ENCODE results near the gene LYPD6B. TPM values are rescaled to one million over a fixed set of nuclear protein-coding genes. Genes with fewer than 3 reads are reported as not detected.

Gene LYPD6B
- total RNA-seq, 1 experiment from 2014 or later, result 2.0 TPM

- Histone ChIP-seq H3K23ac (ENCODE audit: insufficient read length, low read depth, low read length) (no peak overlapping the region), H3K4me1 (ENCODE audit: insufficient read depth, low read length) (no peaks in the 10 kb centered on the region), H3K23me2 (ENCODE audit: insufficient read length, low read depth, low read length, poor library complexity, severe bottlenecking) (no peaks in the 10 kb centered on the region), H3K9ac (ENCODE audit: extremely low read depth, insufficient read length, low read length) (no peak overlapping the region), H2BK15ac (ENCODE audit: low read depth, low read length) (no peak overlapping the region), H4K5ac (ENCODE audit: insufficient read length, low read depth, low read length) (no peak overlapping the region), H2BK20ac (ENCODE audit: low read depth, low read length, poor library complexity, severe bottlenecking) (no peak overlapping the region), H3K18ac (ENCODE audit: insufficient read length, low read depth, low read length) (no peak overlapping the region), H3K9me3 (ENCODE audit: control insufficient read depth, low read depth, low read length) (no peaks in the 10 kb centered on the region), H4K91ac (ENCODE audit: insufficient read length, low read depth, low read length) (no peak overlapping the region), H2AFZ (ENCODE audit: low read length) (no peak overlapping the region), H3K4ac (ENCODE audit: low read depth, low read length) (no peak overlapping the region), H3K27me3 (ENCODE audit: insufficient read depth, low read length) (no peaks in the 10 kb centered on the region), H4K8ac (replicated peaks; ENCODE audit: insufficient read length, low read depth, low read length) (no peak overlapping the region), H2BK5ac (ENCODE audit: insufficient read length, low read length) (no peak overlapping the region), H2BK12ac (ENCODE audit: insufficient read length, low read depth, low read length) (no peak overlapping the region), H3K79me2 (ENCODE audit: insufficient read depth, low read length) (no peaks in the 10 kb centered on the region), H3T11ph (ENCODE audit: low read length) (no peak overlapping the region), H2AK5ac (ENCODE audit: insufficient read length, low read length) (no peak overlapping the region), H3K56ac (ENCODE audit: insufficient read length, low read depth, low read length) (no peak overlapping the region), H3K4me2 (ENCODE audit: insufficient read depth, insufficient read length, low read length) (no peak overlapping the region), H3K14ac (ENCODE audit: insufficient read depth, low read length) (no peak overlapping the region), H2BK120ac (ENCODE audit: low read depth, low read length, poor library complexity, severe bottlenecking) (no peak overlapping the region), H4K20me1 (ENCODE audit: control insufficient read depth, insufficient read depth, insufficient read length) (no peaks in the 10 kb centered on the region), H3K79me1 (ENCODE audit: insufficient read depth, low read depth, low read length, poor library complexity, severe bottlenecking) (no peaks in the 10 kb centered on the region), H3K27ac (ENCODE audit: insufficient read length, low read depth, low read length) (no peak overlapping the region)
- no peak for DNase-seq
- no peaks in the 10 kb centered on the region; a peak in 1 of 5 replicates for H3K9me3 Mint-ChIP-seq
- TF ChIP-seq, protein P1, sequence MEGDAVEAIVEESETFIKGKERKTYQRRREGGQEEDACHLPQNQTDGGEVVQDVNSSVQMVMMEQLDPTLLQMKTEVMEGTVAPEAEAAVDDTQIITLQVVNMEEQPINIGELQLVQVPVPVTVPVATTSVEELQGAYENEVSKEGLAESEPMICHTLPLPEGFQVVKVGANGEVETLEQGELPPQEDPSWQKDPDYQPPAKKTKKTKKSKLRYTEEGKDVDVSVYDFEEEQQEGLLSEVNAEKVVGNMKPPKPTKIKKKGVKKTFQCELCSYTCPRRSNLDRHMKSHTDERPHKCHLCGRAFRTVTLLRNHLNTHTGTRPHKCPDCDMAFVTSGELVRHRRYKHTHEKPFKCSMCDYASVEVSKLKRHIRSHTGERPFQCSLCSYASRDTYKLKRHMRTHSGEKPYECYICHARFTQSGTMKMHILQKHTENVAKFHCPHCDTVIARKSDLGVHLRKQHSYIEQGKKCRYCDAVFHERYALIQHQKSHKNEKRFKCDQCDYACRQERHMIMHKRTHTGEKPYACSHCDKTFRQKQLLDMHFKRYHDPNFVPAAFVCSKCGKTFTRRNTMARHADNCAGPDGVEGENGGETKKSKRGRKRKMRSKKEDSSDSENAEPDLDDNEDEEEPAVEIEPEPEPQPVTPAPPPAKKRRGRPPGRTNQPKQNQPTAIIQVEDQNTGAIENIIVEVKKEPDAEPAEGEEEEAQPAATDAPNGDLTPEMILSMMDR (conservative IDR thresholded peaks at IDR 0.05), result no peak
- H3K27ac Mint-ChIP-seq, result no peak overlapping the region
- WGBS (ENCODE audit: extremely low coverage, insufficient read length, low lambda C conversion rate), result no CpG with 5 or more reads among the region's 5 CpGs
- H3K36me3 Mint-ChIP-seq (ENCODE audit: insufficient read depth in 1 of 3, low read depth in 3 of 3), result no peaks in the 10 kb centered on the region
- H3K4me3 Mint-ChIP-seq, result no peak overlapping the region
- H3K27me3 Mint-ChIP-seq (ENCODE audit: low read depth), result no peaks in the 10 kb centered on the region
- peaks cover 28 to 34% of the 10 kb centered on the region in 2 experiments for H3K4me1 Mint-ChIP-seq
Observed at GRCh38 chr2:149161481-149162225, 123.2 kb downstream of the LYPD6B start.

Measured in H9 (cell line).